Colonic mucosa (tissue), 4 donors: ENCODE measurements around the gene RNASEH2C. TPM values are rescaled to one million over a fixed set of nuclear protein-coding genes. Genes with fewer than 3 reads are reported as not detected.

ENCODE experiments used
- DNase-seq: peaks from one replicate; pipeline ENCODE4 v3.0.0-alpha.2; 2020
- H3K27ac ChIP-seq: fragments of 200-600 bp; one replicate; pipeline ENCODE4 v1.8.0; 2021
- H3K27me3 ChIP-seq: fragments of 200-600 bp; one replicate; pipeline ENCODE4 v1.8.0; 2021
- H3K36me3 ChIP-seq: fragments of 200-600 bp; one replicate; pipeline ENCODE4 v1.8.0; 2021
- H3K4me1 ChIP-seq: fragments of 200-600 bp; one replicate; pipeline ENCODE4 v1.8.0; 2021; ENCODE audit warnings: mild to moderate bottlenecking
- H3K4me3 ChIP-seq: fragments of 200-600 bp; one replicate; pipeline ENCODE4 v1.8.0; 2021
- H3K9ac ChIP-seq, 2 donors: one replicate each; pipeline ENCODE4 v1.7.0; 2013; ENCODE audit warnings: control low read depth in 2 of 2, low read depth in 2 of 2, low read length in 2 of 2
- H3K9me3 ChIP-seq: fragments of 200-600 bp; one replicate; pipeline ENCODE4 v1.8.0; 2021
- intact Hi-C: fragments of 100-400 bp; cut with DNase I; formaldehyde crosslinking; loops from one replicate; pipeline ENCODE4 v1.14.1; 2022
- total RNA-seq, 2 donors: library from RNA; stranded (reverse); fragmentation: NEBNext Ultra II Directional in 1 of 2; extraction: Animal tissue kit (Norgen Biotek cat#: 25700) in 1 of 2; gene quantifications; one replicate each; pipeline ENCODE4 v1.2.1, GENCODE V29; 2021
- TF ChIP-seq, protein P1 (sequence below): fragments of 200-600 bp; IDR thresholded peaks from one replicate; pipeline ENCODE4 v1.8.0; 2022; ENCODE audit warnings: antibody characterized with exemption, mild to moderate bottlenecking
- donor health status: healthy.
- donor health status: DM: no; HTN: no; CAD: no.
- donor health status: DM: no; HTN: no; CAD: no.

The RNASEH2C gene
- total RNA-seq, 2 donors from 2014 or later, result 26.1 to 58.1 TPM

- DNase-seq, result no peak
Measured at GRCh38 chr11:65745049-65745448, 24.5 kb upstream of the RNASEH2C start.

GRCh38 chr11:65744699-65745042 is 24.1 kb upstream of the RNASEH2C start:
- no peak overlapping the region for H3K27ac ChIP-seq
- no peak overlapping the region for H3K4me3 ChIP-seq
- TF ChIP-seq, protein P1, sequence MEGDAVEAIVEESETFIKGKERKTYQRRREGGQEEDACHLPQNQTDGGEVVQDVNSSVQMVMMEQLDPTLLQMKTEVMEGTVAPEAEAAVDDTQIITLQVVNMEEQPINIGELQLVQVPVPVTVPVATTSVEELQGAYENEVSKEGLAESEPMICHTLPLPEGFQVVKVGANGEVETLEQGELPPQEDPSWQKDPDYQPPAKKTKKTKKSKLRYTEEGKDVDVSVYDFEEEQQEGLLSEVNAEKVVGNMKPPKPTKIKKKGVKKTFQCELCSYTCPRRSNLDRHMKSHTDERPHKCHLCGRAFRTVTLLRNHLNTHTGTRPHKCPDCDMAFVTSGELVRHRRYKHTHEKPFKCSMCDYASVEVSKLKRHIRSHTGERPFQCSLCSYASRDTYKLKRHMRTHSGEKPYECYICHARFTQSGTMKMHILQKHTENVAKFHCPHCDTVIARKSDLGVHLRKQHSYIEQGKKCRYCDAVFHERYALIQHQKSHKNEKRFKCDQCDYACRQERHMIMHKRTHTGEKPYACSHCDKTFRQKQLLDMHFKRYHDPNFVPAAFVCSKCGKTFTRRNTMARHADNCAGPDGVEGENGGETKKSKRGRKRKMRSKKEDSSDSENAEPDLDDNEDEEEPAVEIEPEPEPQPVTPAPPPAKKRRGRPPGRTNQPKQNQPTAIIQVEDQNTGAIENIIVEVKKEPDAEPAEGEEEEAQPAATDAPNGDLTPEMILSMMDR, result no peak
- no peaks in the 10 kb centered on the region for H3K27me3 ChIP-seq
- H3K9me3 ChIP-seq, result no peaks in the 10 kb centered on the region
- no peak for DNase-seq
- intact Hi-C loops, result no loop called here
- H3K36me3 ChIP-seq, result no peaks in the 10 kb centered on the region
- no peak overlapping the region for H3K9ac ChIP-seq
- H3K4me1 ChIP-seq, result no peaks in the 10 kb centered on the region

More at GRCh38 chr11:65745049-65745448, 24.5 kb upstream of the RNASEH2C start:
- H3K4me3 ChIP-seq, result no peak overlapping the region
- no peak overlapping the region for H3K27ac ChIP-seq
- no peaks in the 10 kb centered on the region for H3K4me1 ChIP-seq
- intact Hi-C loops, result no loop called here
- no peak overlapping the region for H3K9ac ChIP-seq
- no peaks in the 10 kb centered on the region for H3K36me3 ChIP-seq
- H3K27me3 ChIP-seq, result no peaks in the 10 kb centered on the region
- no peaks in the 10 kb centered on the region for H3K9me3 ChIP-seq
- TF ChIP-seq, protein P1, result no peak

- TF ChIP-seq, protein P1, result no peak
- Histone ChIP-seq H3K9ac (no peak overlapping the region), H3K9me3 (no peaks in the 10 kb centered on the region), H3K4me3 (no peak overlapping the region), H3K36me3 (no peaks in the 10 kb centered on the region), H3K27ac (no peak overlapping the region), H3K27me3 (no peaks in the 10 kb centered on the region), H3K4me1 (no peaks in the 10 kb centered on the region)
- peak; percentile 68 for DNase-seq
- intact Hi-C loops, result no loop called here
Measured at GRCh38 chr11:65744026-65744698, 23.6 kb upstream of the RNASEH2C start.

- intact Hi-C loops, result no loop called here
- Histone ChIP-seq H3K4me1 (no peaks in the 10 kb centered on the region), H3K27ac (no peak overlapping the region), H3K4me3 (no peak overlapping the region), H3K9me3 (no peaks in the 10 kb centered on the region), H3K27me3 (no peaks in the 10 kb centered on the region), H3K36me3 (no peaks in the 10 kb centered on the region), H3K9ac (no peak overlapping the region)
- TF ChIP-seq, protein P1, result no peak
- DNase-seq, result no peak
Measured at GRCh38 chr11:65743681-65744025, 23.1 kb upstream of the RNASEH2C start.

DNA sequence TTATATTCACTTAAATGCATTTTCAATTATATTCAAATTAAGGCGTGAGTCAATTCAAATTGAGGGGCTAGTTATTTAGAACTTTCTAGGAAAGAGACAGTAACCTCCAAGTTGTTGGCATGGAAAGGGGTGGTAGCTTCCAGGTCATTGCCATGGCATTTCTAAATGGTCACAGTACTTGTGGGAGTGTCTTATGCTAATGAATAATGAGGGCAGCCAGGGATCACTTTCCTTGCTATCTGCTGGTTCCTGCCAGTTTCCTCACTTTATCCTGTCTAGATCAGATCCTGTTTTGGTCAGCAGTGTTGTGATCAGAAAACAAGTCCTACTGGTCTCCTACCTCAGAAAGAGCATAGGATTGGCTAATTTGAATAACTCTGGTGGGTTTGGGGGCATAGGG is 21.8 kb upstream of the RNASEH2C start:
- TF ChIP-seq, protein P1, result no peak

More for the DNA sequence above, 21.8 kb upstream of the RNASEH2C start:
- Histone ChIP-seq H3K27me3 (no peaks in the 10 kb centered on the region), H3K27ac (no peak overlapping the region), H3K36me3 (no peaks in the 10 kb centered on the region), H3K4me1 (no peaks in the 10 kb centered on the region), H3K4me3 (no peak overlapping the region), H3K9ac (no peak overlapping the region), H3K9me3 (no peaks in the 10 kb centered on the region)
- DNase-seq, result no peak
- intact Hi-C loops, result no loop called here
